KMS-11 (cell line): ENCODE measurements around the gene TANGO6.
A peak's percentile ranks its signal among the peaks of the same experiment; 100 is the strongest.

Experiments
- H2AFZ ChIP-seq: fragments of 200-600 bp; sonication (generic); 2 replicates; pipeline ENCODE4 v1.6.1; 2016; ENCODE audit warnings: antibody characterized with exemption, mixed run types, low read depth
- H3K27ac ChIP-seq: fragments of 200-600 bp; sonication (generic); 2 replicates; pipeline ENCODE4 v1.6.1; 2016; ENCODE audit warnings: mild to moderate bottlenecking, mixed run types
- H3K27me3 ChIP-seq: fragments of 200-600 bp; sonication (generic); 2 replicates; pipeline ENCODE4 v1.6.1; 2017; ENCODE audit warnings: mild to moderate bottlenecking, low read depth, mixed run types, moderate library complexity; ENCODE audit not compliant: insufficient read depth
- H3K36me3 ChIP-seq: fragments of 200-600 bp; sonication (generic); 2 replicates; pipeline ENCODE4 v1.6.1; 2017; ENCODE audit warnings: mild to moderate bottlenecking, mixed run types; ENCODE audit not compliant: insufficient read depth
- H3K4me1 ChIP-seq: fragments of 200-600 bp; sonication (generic); 2 replicates; pipeline ENCODE4 v1.6.1; 2016; ENCODE audit warnings: mild to moderate bottlenecking, low read depth, mixed run types; ENCODE audit not compliant: poor library complexity, severe bottlenecking
- H3K4me2 ChIP-seq: fragments of 200-600 bp; sonication (generic); 2 replicates; pipeline ENCODE4 v1.7.0; 2016; ENCODE audit warnings: mild to moderate bottlenecking, mixed run types
- H3K4me3 ChIP-seq: fragments of 200-600 bp; sonication (generic); IDR thresholded peaks from 2 replicates; pipeline ENCODE4 v1.6.1; 2017; ENCODE audit warnings: low read depth, low read length, mixed read lengths; ENCODE audit not compliant: insufficient read depth
- H3K79me2 ChIP-seq: fragments of 200-600 bp; sonication (generic); 2 replicates; pipeline ENCODE4 v1.6.1; 2016; ENCODE audit warnings: low read depth, mixed run types; ENCODE audit not compliant: insufficient read depth
- H3K9ac ChIP-seq: fragments of 200-600 bp; sonication (generic); 2 replicates; pipeline ENCODE4 v1.6.1; 2016; ENCODE audit warnings: mild to moderate bottlenecking, mixed run types
- H4K20me1 ChIP-seq: fragments of 200-600 bp; sonication (generic); 2 replicates; pipeline ENCODE4 v1.6.1; 2016; ENCODE audit warnings: mild to moderate bottlenecking, mixed run types; ENCODE audit not compliant: insufficient read depth
- TF ChIP-seq, protein P1 (sequence below): fragments of 200-600 bp; sonication (generic); conservative IDR thresholded peaks from 2 replicates; pipeline ENCODE4 v1.6.1; 2017; ENCODE audit warnings: low read depth, mild to moderate bottlenecking, antibody characterized with exemption, low read length, moderate library complexity, mixed read lengths

Gene TANGO6

DNA sequence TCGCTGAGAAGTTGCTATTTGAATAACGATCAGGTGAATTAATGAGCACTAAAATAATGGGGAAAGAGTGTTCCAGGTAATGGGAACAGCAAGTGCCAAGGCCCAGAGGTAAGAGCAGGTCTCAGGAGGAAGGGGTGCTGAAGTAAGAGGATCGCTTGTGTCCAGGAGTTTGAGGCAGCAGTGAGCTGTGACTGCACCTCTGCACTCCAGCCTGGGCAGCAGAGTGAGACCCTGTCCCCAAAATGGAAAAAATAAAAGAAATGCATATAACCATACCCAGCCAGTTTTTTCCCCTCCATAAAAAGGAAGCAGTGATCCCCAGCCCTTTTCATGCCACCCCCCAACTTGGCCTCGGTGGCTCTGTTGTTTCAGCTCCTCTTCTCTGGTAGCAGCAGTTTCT, 245.4 kb downstream of the TANGO6 start:
- peak overlapping the region; percentile 23; the same call in 1 of the 2 replicates for H3K27ac ChIP-seq
- TF ChIP-seq, protein P1, sequence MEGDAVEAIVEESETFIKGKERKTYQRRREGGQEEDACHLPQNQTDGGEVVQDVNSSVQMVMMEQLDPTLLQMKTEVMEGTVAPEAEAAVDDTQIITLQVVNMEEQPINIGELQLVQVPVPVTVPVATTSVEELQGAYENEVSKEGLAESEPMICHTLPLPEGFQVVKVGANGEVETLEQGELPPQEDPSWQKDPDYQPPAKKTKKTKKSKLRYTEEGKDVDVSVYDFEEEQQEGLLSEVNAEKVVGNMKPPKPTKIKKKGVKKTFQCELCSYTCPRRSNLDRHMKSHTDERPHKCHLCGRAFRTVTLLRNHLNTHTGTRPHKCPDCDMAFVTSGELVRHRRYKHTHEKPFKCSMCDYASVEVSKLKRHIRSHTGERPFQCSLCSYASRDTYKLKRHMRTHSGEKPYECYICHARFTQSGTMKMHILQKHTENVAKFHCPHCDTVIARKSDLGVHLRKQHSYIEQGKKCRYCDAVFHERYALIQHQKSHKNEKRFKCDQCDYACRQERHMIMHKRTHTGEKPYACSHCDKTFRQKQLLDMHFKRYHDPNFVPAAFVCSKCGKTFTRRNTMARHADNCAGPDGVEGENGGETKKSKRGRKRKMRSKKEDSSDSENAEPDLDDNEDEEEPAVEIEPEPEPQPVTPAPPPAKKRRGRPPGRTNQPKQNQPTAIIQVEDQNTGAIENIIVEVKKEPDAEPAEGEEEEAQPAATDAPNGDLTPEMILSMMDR: no peak
- no peaks in the 10 kb centered on the region for H3K27me3 ChIP-seq
- peak overlapping the region; percentile 19; the same call in 1 of the 2 replicates for H3K4me2 ChIP-seq
- H3K9ac ChIP-seq: no peak overlapping the region
- H3K36me3 ChIP-seq: no peaks in the 10 kb centered on the region
- no peak overlapping the region for H3K4me3 ChIP-seq
- H2AFZ ChIP-seq: no peak overlapping the region
- no peaks in the 10 kb centered on the region for H3K79me2 ChIP-seq
- peaks cover 24% of the 10 kb centered on the region for H3K4me1 ChIP-seq
- no peaks in the 10 kb centered on the region for H4K20me1 ChIP-seq

DNA sequence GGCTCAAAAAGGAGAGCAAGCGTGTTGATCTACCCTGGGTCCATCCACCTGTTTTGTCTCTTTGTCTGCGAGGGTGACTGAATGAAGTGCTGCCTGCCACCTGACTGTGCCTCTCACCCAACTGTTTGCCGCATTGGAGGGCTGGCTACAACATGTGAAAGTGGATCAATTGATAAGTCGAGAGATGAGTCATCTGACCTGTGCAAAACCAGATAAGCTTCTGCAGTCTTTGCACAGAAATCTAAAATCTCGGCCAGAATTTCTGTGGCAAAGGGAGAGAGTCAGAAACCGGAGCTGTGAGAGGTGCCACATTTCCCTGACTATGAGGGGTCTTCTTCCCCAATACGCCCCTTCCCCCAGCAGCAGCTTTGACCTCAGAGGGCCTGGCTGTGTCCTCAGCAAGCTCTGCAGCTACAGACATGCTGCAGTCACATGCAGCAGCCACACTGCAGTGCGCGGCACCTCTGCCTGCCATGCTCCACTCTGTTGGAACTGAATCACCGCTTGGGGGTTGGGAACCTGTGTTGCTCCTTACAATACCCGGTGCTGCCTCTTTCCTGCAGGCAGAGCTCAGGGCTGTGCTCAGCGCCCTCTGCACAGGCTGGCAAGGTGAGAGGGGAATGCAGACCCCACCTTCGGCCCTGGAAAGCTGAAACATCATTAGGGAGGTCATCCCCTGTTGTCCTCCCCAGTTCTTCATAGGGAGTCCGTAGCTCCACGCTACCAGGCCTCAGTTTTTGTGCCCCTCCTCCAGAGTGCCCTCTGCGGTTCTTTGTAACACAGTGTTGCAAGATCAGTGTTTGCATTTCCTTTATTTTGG, 246.0 kb downstream of the TANGO6 start:
- Histone ChIP-seq H4K20me1 (no peaks in the 10 kb centered on the region), H2AFZ (no peak overlapping the region), H3K4me2 (peak overlapping the region; percentile 19; the same call in 1 of the 2 replicates), H3K9ac (no peak overlapping the region), H3K79me2 (no peaks in the 10 kb centered on the region), H3K36me3 (no peaks in the 10 kb centered on the region), H3K27ac (peak overlapping the region; percentile 23; the same call in 1 of the 2 replicates), H3K27me3 (no peaks in the 10 kb centered on the region), H3K4me3 (no peak overlapping the region), H3K4me1 (peaks cover 24% of the 10 kb centered on the region)
- TF ChIP-seq, protein P1: no peak

DNA sequence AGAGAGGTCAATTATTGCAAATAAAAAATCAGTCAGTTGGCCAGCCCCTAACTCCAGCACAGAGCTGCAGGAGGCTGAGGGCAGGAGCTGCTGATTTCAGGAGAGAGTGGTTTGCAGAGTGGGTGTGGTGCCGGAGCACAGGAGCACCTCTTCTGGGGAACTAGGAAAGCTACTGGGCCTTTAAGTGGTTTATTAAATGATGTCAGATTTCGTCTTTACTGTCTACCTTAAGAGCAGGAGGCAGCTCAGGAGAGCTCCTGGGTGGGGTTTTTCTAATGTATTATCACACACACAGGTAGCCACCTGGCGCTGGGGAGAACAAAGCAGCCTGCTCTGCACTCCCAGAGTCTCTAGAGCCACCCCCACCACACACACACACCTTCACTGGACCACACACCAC, 250.6 kb downstream of the TANGO6 start:
- no peaks in the 10 kb centered on the region for H3K79me2 ChIP-seq
- no peak overlapping the region for H3K9ac ChIP-seq
- H3K27ac ChIP-seq: no peak overlapping the region
- H3K4me1 ChIP-seq: peaks cover 11% of the 10 kb centered on the region
- no peaks in the 10 kb centered on the region for H4K20me1 ChIP-seq
- TF ChIP-seq, protein P1: no peak
- H2AFZ ChIP-seq: no peak overlapping the region
- no peaks in the 10 kb centered on the region for H3K27me3 ChIP-seq
- no peak overlapping the region for H3K4me3 ChIP-seq
- H3K36me3 ChIP-seq: no peaks in the 10 kb centered on the region
- H3K4me2 ChIP-seq: no peak overlapping the region

DNA sequence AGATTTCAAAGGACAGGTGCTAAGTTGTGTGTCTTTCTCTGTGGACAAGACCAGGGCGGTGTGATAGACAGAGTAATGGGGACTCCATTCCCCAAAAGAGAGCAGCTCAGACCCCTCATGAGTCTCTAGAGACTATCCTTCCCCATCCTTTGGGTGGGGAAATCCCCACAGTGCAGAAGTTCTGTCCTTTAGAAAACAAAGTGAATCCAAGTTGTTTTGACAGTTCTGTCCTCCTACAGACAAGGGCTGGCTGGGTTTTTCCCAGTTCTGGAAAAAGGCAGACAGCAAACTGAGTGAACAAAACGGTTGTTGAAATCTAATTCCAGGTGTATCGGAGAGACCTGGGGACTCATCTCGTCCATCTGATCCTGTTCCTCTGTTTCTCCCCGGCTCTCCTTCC, 251.2 kb downstream of the TANGO6 start:
- no peaks in the 10 kb centered on the region for H4K20me1 ChIP-seq
- no peak overlapping the region for H3K9ac ChIP-seq
- H3K4me2 ChIP-seq: no peak overlapping the region
- no peaks in the 10 kb centered on the region for H3K79me2 ChIP-seq
- TF ChIP-seq, protein P1: no peak
- H2AFZ ChIP-seq: no peak overlapping the region
- no peak overlapping the region for H3K27ac ChIP-seq
- H3K4me1 ChIP-seq: peaks cover 6% of the 10 kb centered on the region
- no peak overlapping the region for H3K4me3 ChIP-seq
- no peaks in the 10 kb centered on the region for H3K36me3 ChIP-seq
- H3K27me3 ChIP-seq: no peaks in the 10 kb centered on the region
